NCI-H2171 treated with DMSO at 0.1 percent for 48 hours (cell line): ENCODE measurements around the gene HIC2.
"Not testable (repeated sequence)": the region's sequence is repeated elsewhere in the genome, so short reads cannot be mapped to it uniquely, and the experiment has no call there.

ENCODE experiments used
- DNase-seq: peaks from one replicate; lab custom pipeline; 2025; lab: John Stamatoyannopoulos, UW

Gene HIC2

GRCh38 chr22:21417227-21417746 lies at the start of gene HIC2:
TSS of gene HIC2 (plus strand) at chr22:21417371. CDS start at chr22:21442832, 25,461 bp downstream.
- DNase-seq = not testable (repeated sequence)

GRCh38 chr22:21368603-21369310 lies 48.4 kb upstream of the HIC2 start:
- not testable (repeated sequence) for DNase-seq

- DNase-seq = not testable (repeated sequence)
Observed at GRCh38 chr22:21375880-21376279, 41.3 kb upstream of the HIC2 start.

- not testable (repeated sequence) for DNase-seq
Observed at GRCh38 chr22:21383701-21384467, 33.3 kb upstream of the HIC2 start, which contains the start of gene RIMBP3B. TSS of gene RIMBP3B (plus strand) at chr22:21383751. CDS start at chr22:21383859, 108 bp downstream.

- not testable (repeated sequence) for DNase-seq
Observed at GRCh38 chr22:21384468-21385357, 32.5 kb upstream of the HIC2 start.

- not testable (repeated sequence) for DNase-seq
Observed at GRCh38 chr22:21389480-21389879, 27.7 kb upstream of the HIC2 start.

- not testable (repeated sequence) for DNase-seq
Observed at GRCh38 chr22:21390013-21390412, 27.2 kb upstream of the HIC2 start.

- not testable (repeated sequence) for DNase-seq
Observed at GRCh38 chr22:21394613-21395012, 22.6 kb upstream of the HIC2 start.

GRCh38 chr22:21401197-21401969 lies 15.8 kb upstream of the HIC2 start:
- not testable (repeated sequence) for DNase-seq

GRCh38 chr22:21402763-21403314 lies 14.3 kb upstream of the HIC2 start:
- DNase-seq = not testable (repeated sequence)

GRCh38 chr22:21407139-21407538 lies 10.0 kb upstream of the HIC2 start:
- DNase-seq = not testable (repeated sequence)

GRCh38 chr22:21407792-21408191 lies 9.4 kb upstream of the HIC2 start:
- not testable (repeated sequence) for DNase-seq

GRCh38 chr22:21416375-21416774 lies 796 bp upstream of the HIC2 start:
- DNase-seq = not testable (repeated sequence)

GRCh38 chr22:21417853-21418252 lies 682 bp downstream of the HIC2 start:
- not testable (repeated sequence) for DNase-seq

- DNase-seq = not testable (repeated sequence)
Observed at GRCh38 chr22:21418974-21419638, 1.9 kb downstream of the HIC2 start.

GRCh38 chr22:21420180-21420763 lies 3.1 kb downstream of the HIC2 start:
- DNase-seq = not testable (repeated sequence)

GRCh38 chr22:21424084-21424709 lies 7.0 kb downstream of the HIC2 start:
- not testable (repeated sequence) for DNase-seq

GRCh38 chr22:21434378-21435233 lies 17.4 kb downstream of the HIC2 start:
- not testable (repeated sequence) for DNase-seq
